OCI-LY3 (cell line): ENCODE data around the gene TMEM209.

Experiments
- H2AFZ ChIP-seq: fragments of 200-600, 300-600 bp; shearing (Covaris generic); 2 replicates; pipeline ENCODE4 v1.6.0; 2014; ENCODE audit warnings: antibody characterized with exemption, low read depth, low read length
- H3K27ac ChIP-seq: fragments of 200-600, 300-600 bp; sonication (generic); 2 replicates; pipeline ENCODE4 v1.5.1; 2014; ENCODE audit warnings: mild to moderate bottlenecking, low read length, moderate library complexity, mixed read lengths
- H3K27me3 ChIP-seq: fragments of 200-600, 300-600 bp; sonication (generic); 2 replicates; pipeline ENCODE4 v1.6.1; 2014; ENCODE audit warnings: low read depth, low read length, mixed read lengths
- H3K36me3 ChIP-seq: fragments of 200-600, 300-600 bp; sonication (generic); replicated peaks from 2 replicates; pipeline ENCODE3; 2014; ENCODE audit warnings: low read depth, low read length, mixed read lengths
- H3K4me1 ChIP-seq: fragments of 300-600, 200-600 bp; sonication (generic); 2 replicates; pipeline ENCODE4 v1.6.1; 2014; ENCODE audit warnings: low read length, mixed read lengths
- H3K4me2 ChIP-seq: fragments of 200-600, 300-600 bp; sonication (generic); 2 replicates; pipeline ENCODE4 v1.6.1; 2014; ENCODE audit warnings: low read length, mixed read lengths
- H3K4me3 ChIP-seq: fragments of 300-600, 200-600 bp; sonication (generic); 2 replicates; pipeline ENCODE4 v1.5.1; 2014; ENCODE audit warnings: antibody characterized with exemption, mild to moderate bottlenecking, low read length, moderate library complexity
- H3K79me2 ChIP-seq: fragments of 300-600, 200-600 bp; shearing (Covaris generic); 2 replicates; pipeline ENCODE4 v1.6.1; 2014; ENCODE audit warnings: mild to moderate bottlenecking, low read length, mixed read lengths
- H3K9ac ChIP-seq: fragments of 300-600, 200-600 bp; shearing (Covaris generic); 2 replicates; pipeline ENCODE4 v1.6.0; 2014; ENCODE audit warnings: mild to moderate bottlenecking, low read length, moderate library complexity
- H3K9me3 ChIP-seq: fragments of 200-600, 300-600 bp; shearing (Covaris generic); 2 replicates; pipeline ENCODE4 v1.6.1; 2014; ENCODE audit warnings: low read length, mixed read lengths; ENCODE audit not compliant: insufficient read depth
- H4K20me1 ChIP-seq: fragments of 200-600, 300-600 bp; sonication (generic); 2 replicates; pipeline ENCODE4 v1.6.1; 2016; ENCODE audit warnings: low read length, mixed read lengths; ENCODE audit not compliant: insufficient read depth
- CTCF ChIP-seq: fragments of 200-600, 300-600 bp; sonication (generic); IDR thresholded peaks from 2 replicates; pipeline ENCODE4 v1.5.1; 2014; ENCODE audit warnings: antibody characterized with exemption, low read length, low read depth
- EZH2phosphoT487 ChIP-seq: fragments of 200-600 bp; shearing (Covaris generic); IDR thresholded peaks from 2 replicates; pipeline ENCODE4 v1.6.1; 2018; ENCODE audit warnings: antibody characterized with exemption, mixed run types, low read depth

The TMEM209 gene

DNA sequence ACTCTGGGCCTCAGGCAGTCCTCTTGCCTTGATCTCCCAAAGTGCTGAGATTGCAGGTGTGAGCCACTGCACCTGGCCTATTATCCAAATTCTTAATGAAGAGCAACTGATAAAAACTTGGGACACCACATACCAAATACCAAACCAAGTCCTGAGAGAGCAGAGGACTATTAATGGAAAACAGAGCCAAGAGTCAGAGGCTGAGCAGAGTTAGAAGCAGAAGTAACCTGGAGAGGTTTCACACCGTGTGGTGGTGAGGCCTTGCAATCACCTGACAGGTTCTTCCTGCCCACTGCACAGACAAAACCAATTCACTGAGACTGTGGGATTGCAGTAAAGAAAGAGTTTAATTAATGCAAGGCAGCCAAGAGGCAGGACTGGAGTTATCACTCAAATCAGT is 18.4 kb upstream of the TMEM209 start:
- no peak overlapping the region for H2AFZ ChIP-seq
- no peak overlapping the region for H3K4me2 ChIP-seq
- 0 out of 2 replicates have a peak, but pooled peaks cover 3% of the 10 kb centered on the region for H3K4me1 ChIP-seq
- H3K27me3 ChIP-seq, result no peaks in the 10 kb centered on the region
- H3K36me3 ChIP-seq, result no peaks in the 10 kb centered on the region
- no peak overlapping the region for H3K4me3 ChIP-seq
- no peaks in the 10 kb centered on the region; the same call in 1 of the 2 replicates for H3K9me3 ChIP-seq
- H4K20me1 ChIP-seq, result no peaks in the 10 kb centered on the region
- no peak for TF ChIP-seq EZH2phosphoT487
- TF ChIP-seq CTCF, result no peak
- no peak overlapping the region for H3K9ac ChIP-seq
- no peak overlapping the region for H3K27ac ChIP-seq
- H3K79me2 ChIP-seq, result no peaks in the 10 kb centered on the region

GRCh38 chr7:130221746-130222145 is 16.5 kb upstream of the TMEM209 start:
- Histone ChIP-seq H3K27ac (no peak overlapping the region), H3K9me3 (no peaks in the 10 kb centered on the region; the same call in 1 of the 2 replicates), H3K4me3 (no peak overlapping the region), H3K4me1 (0 out of 2 replicates have a peak, but pooled peaks cover 3% of the 10 kb centered on the region), H3K9ac (no peak overlapping the region), H3K36me3 (no peaks in the 10 kb centered on the region), H4K20me1 (no peaks in the 10 kb centered on the region), H2AFZ (no peak overlapping the region), H3K27me3 (no peaks in the 10 kb centered on the region), H3K79me2 (no peaks in the 10 kb centered on the region), H3K4me2 (no peak overlapping the region)
- TF ChIP-seq CTCF, result no peak

- Histone ChIP-seq H3K79me2 (no peaks in the 10 kb centered on the region), H3K36me3 (no peaks in the 10 kb centered on the region), H3K4me3 (no peak overlapping the region), H3K27me3 (no peaks in the 10 kb centered on the region), H4K20me1 (no peaks in the 10 kb centered on the region), H3K4me2 (no peak overlapping the region), H3K27ac (no peak overlapping the region), H3K9ac (no peak overlapping the region), H2AFZ (no peak overlapping the region), H3K9me3 (no peaks in the 10 kb centered on the region), H3K4me1 (0 out of 2 replicates have a peak, but pooled peaks cover 3% of the 10 kb centered on the region)
- no peak for TF ChIP-seq CTCF
- TF ChIP-seq EZH2phosphoT487, result no peak
These were observed 14.7 kb upstream of the TMEM209 start for GRCh38 chr7:130219871-130220270.

DNA sequence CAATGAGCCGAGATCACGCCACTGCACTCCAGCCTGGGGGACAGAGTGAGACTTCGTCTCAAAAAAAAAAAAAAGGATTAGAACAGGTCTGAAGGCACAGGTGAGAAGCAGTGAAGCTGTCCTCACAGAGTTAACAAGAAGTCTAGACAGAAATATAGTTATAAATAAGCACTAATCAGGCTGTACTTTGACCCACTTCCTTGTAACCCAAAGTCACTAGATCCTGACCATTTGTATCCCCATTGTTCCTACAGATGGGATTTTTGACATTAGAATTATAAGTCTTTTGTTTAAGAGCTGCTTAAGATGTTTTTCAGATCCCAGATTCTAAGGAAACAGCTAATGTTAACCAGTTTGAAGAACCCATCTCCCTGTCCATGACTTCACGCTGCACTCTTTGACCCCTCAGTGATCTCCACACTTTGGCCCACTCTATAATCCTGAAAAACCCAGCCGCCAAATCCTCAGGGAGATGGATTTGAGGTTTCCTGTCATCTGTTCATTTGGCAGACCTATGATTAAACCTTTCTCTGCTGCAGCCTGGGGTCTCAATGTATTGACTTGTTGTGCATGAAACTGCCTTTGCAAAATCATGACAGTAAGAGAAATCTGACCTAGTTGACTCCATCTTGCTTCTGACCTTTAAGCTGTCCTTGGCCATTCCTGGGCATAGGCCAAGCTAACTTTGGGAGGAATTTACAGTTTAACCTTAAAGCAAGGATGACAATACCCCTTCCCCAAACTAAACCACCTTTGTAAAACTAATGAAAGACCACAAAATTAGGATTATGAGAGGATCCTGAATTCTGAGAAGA is 13.8 kb upstream of the TMEM209 start:
- no peak overlapping the region for H3K9ac ChIP-seq
- no peak overlapping the region for H3K27ac ChIP-seq
- no peaks in the 10 kb centered on the region for H4K20me1 ChIP-seq
- no peaks in the 10 kb centered on the region for H3K27me3 ChIP-seq
- H3K79me2 ChIP-seq, result no peaks in the 10 kb centered on the region
- H3K4me1 ChIP-seq, result 0 out of 2 replicates have a peak, but pooled peaks cover 3% of the 10 kb centered on the region
- no peak overlapping the region for H3K4me2 ChIP-seq
- H3K36me3 ChIP-seq, result no peaks in the 10 kb centered on the region
- TF ChIP-seq EZH2phosphoT487, result no peak
- no peak for TF ChIP-seq CTCF
- H3K9me3 ChIP-seq, result no peaks in the 10 kb centered on the region
- no peak overlapping the region for H2AFZ ChIP-seq
- no peak overlapping the region for H3K4me3 ChIP-seq
